Measurements from ENCODE around the gene WDR6. TPM values are rescaled to one million over a fixed set of nuclear protein-coding genes. Genes with fewer than 3 reads are reported as not detected.

The WDR6 gene
- total and polyA plus RNA-seq, 4 donors, result 29.4 to 50.9 (median 47.0) TPM

GRCh38 chr3:49027634-49028033, 20.4 kb downstream of the WDR6 start:
- H3K36me3 ChIP-seq (ENCODE audit: control insufficient read depth in 4 of 4, insufficient read depth in 3 of 4, low read depth in 1 of 4, low read length in 3 of 4), result peaks cover 0 to 51% (median 37%) of the 10 kb centered on the region in 4 donors
- no peak overlapping the region for H3K4me3 ChIP-seq (ENCODE audit: low read depth in 1 of 3, low read length in 3 of 3)
- H3K9ac ChIP-seq (ENCODE audit: low read depth in 1 of 2, low read length in 2 of 2), result no peak overlapping the region
- H3K27ac ChIP-seq (ENCODE audit: low read depth in 1 of 2, low read length in 2 of 2), result no peak overlapping the region
- peaks cover 6 to 30% (median 21%) of the 10 kb centered on the region in 4 donors for H3K4me1 ChIP-seq (ENCODE audit: control insufficient read depth in 4 of 4, insufficient read depth in 4 of 4, low read length in 3 of 4)
- TF ChIP-seq TAF1 (conservative IDR thresholded peaks at IDR 0.05) (no peak), MAX (IDR thresholded peaks at IDR 0.05) (no peak), NR2F2 (IDR thresholded peaks at IDR 0.05) (no peak), EGR1 (IDR thresholded peaks at IDR 0.05; ENCODE audit: low read depth in 2 of 2) (no peak), FOXA1 (IDR thresholded peaks at IDR 0.05) (no peak), SP1 (IDR thresholded peaks at IDR 0.05) (no peak), REST (IDR thresholded peaks at IDR 0.05) (no peak), RXRA (IDR thresholded peaks at IDR 0.05) (no peak), HNF4A (conservative IDR thresholded peaks at IDR 0.05) (no peak), JUND (IDR thresholded peaks at IDR 0.05) (no peak), ZBTB33 (IDR thresholded peaks at IDR 0.05) (no peak), RAD21 (IDR thresholded peaks at IDR 0.05) (no peak)
- TF ChIP-seq, protein P1, sequence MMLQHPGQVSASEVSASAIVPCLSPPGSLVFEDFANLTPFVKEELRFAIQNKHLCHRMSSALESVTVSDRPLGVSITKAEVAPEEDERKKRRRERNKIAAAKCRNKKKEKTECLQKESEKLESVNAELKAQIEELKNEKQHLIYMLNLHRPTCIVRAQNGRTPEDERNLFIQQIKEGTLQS (IDR thresholded peaks at IDR 0.05), result no peak
- H3K27me3 ChIP-seq (ENCODE audit: control insufficient read depth in 4 of 4, insufficient read depth in 4 of 4, low read length in 3 of 4), result no peaks in the 10 kb centered on the region
- no peaks in the 10 kb centered on the region for H3K9me3 ChIP-seq (ENCODE audit: control insufficient read depth in 4 of 4, low read length in 3 of 4)
- no peak for DNase-seq (ENCODE audit: low spot score)
- 97% methylated on average over 9 of the region's 9 CpGs for WGBS

DNA sequence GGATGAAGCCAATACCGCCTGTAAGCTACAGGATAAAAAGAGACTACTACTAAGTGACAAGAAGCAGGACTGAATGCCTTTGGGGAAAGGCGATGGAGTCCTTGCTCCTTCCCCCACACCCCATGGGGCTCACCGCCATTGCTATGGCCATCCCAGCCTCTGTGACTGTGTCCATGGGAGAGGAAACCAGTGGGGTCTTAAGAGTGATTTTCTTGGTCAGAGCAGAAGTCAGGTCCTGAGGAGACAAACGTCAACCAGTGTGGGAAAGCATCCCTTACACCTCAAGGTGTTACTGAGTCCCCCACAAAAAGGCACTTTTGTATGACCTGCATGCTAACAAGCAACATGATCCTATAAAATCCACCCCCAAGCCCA, 21.1 kb downstream of the WDR6 start:
- peaks cover 3 to 23% (median 15%) of the 10 kb centered on the region in 4 donors for H3K4me1 ChIP-seq (ENCODE audit: control insufficient read depth in 4 of 4, insufficient read depth in 4 of 4, low read length in 3 of 4)
- peak overlapping the region; percentile 96 for H3K27ac ChIP-seq (ENCODE audit: low read depth in 1 of 2, low read length in 2 of 2)
- H3K9me3 ChIP-seq (ENCODE audit: control insufficient read depth in 4 of 4, low read length in 3 of 4), result no peaks in the 10 kb centered on the region
- WGBS, result 86% methylated on average over 4 of the region's 4 CpGs
- peak overlapping the region in 1 of 2 donors; percentile 81 for H3K9ac ChIP-seq (ENCODE audit: low read depth in 1 of 2, low read length in 2 of 2)
- H3K27me3 ChIP-seq (ENCODE audit: control insufficient read depth in 4 of 4, insufficient read depth in 4 of 4, low read length in 3 of 4), result no peaks in the 10 kb centered on the region
- H3K4me3 ChIP-seq (ENCODE audit: low read depth in 1 of 3, low read length in 3 of 3), result peak overlapping the region in 2 of 3 donors; percentile 73 to 75
- DNase-seq (ENCODE audit: low spot score), result no peak
- peaks cover 0 to 54% (median 42%) of the 10 kb centered on the region in 4 donors for H3K36me3 ChIP-seq (ENCODE audit: control insufficient read depth in 4 of 4, insufficient read depth in 3 of 4, low read depth in 1 of 4, low read length in 3 of 4)
- TF ChIP-seq NR2F2 (IDR thresholded peaks at IDR 0.05) (no peak), GABPA (IDR thresholded peaks at IDR 0.05 in 1 of 2, conservative IDR thresholded peaks at IDR 0.05 in 1 of 2) (no peak), MAX (IDR thresholded peaks at IDR 0.05) (no peak), YY1 (IDR thresholded peaks at IDR 0.05) (no peak), EGR1 (IDR thresholded peaks at IDR 0.05; ENCODE audit: low read depth in 2 of 2) (no peak), SP1 (IDR thresholded peaks at IDR 0.05) (no peak), HNF4A (conservative IDR thresholded peaks at IDR 0.05) (no peak), RAD21 (IDR thresholded peaks at IDR 0.05) (no peak), REST (IDR thresholded peaks at IDR 0.05) (no peak), ZBTB33 (IDR thresholded peaks at IDR 0.05) (no peak), HNF4G (IDR thresholded peaks at IDR 0.05) (no peak)
- TF ChIP-seq, protein P1 (IDR thresholded peaks at IDR 0.05), result no peak
- TF ChIP-seq, protein P2, sequence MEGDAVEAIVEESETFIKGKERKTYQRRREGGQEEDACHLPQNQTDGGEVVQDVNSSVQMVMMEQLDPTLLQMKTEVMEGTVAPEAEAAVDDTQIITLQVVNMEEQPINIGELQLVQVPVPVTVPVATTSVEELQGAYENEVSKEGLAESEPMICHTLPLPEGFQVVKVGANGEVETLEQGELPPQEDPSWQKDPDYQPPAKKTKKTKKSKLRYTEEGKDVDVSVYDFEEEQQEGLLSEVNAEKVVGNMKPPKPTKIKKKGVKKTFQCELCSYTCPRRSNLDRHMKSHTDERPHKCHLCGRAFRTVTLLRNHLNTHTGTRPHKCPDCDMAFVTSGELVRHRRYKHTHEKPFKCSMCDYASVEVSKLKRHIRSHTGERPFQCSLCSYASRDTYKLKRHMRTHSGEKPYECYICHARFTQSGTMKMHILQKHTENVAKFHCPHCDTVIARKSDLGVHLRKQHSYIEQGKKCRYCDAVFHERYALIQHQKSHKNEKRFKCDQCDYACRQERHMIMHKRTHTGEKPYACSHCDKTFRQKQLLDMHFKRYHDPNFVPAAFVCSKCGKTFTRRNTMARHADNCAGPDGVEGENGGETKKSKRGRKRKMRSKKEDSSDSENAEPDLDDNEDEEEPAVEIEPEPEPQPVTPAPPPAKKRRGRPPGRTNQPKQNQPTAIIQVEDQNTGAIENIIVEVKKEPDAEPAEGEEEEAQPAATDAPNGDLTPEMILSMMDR (IDR thresholded peaks at IDR 0.05; ENCODE audit: low read depth, low read length, missing input control), result no peak

All from liver (tissue), 9 donors.